Measurements from ENCODE around the gene MAPKAP1.

MAPKAP1 gene

DNA sequence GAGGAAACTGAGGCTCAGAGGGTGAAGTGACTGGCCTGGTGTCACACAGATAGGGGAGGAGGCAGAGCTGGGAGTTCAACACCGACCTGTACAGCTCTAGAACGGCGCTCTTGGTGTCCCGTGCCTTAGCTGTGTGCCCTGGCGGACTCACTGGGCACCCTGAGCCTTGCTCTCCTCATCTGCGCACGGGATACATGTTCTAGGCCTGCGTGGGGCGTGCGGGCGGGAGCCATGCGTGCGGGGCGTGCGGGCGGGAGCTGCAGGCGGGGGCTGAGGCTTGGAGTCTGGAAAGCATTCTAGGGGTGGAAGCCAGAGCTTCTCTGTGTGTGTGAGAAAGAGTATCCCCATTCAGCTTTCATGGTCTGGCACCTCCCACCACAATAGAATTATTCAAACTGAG lies 280.1 kb downstream of the MAPKAP1 start:
- no peak for DNase-seq

- DNase-seq = no peak
Measured at GRCh38 chr9:125425901-125426515, 281.0 kb downstream of the MAPKAP1 start.

DNA sequence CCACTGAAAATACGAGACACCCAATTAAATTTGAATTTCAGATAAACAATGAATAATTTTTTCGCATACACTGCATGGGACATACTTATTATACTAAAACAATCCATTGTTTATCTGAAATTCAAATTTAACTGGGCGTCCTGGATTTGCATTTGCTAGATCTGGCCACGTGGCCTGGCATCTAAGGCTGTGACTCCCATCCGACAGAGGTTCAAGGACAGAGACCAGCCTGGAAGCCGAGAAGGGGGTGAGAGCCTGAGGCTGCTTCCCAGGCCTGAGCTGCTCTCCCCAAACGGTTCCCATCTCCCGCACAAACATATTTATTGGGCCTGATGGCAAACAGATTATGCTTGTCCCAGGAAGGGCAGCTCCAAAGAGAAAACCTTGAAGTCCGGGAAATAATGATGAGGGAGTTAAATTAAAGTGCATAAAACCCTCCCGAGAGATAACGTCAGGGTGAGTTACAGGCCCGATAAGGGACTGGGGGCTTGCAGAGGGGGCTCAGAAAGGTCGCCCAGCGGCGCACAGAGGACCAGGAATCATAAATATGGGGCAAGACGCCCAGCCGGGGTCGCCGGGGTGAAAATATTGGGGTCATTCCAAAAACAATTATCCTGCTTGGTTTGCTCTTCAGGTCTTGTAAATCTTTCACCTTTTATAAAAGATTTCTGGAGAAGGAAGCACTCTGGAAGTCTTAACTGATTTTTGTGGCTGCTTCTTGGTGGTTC lies 281.7 kb downstream of the MAPKAP1 start:
- no peak for DNase-seq

GRCh38 chr9:125423964-125424363 lies 283.0 kb downstream of the MAPKAP1 start:
- DNase-seq = no peak

DNA sequence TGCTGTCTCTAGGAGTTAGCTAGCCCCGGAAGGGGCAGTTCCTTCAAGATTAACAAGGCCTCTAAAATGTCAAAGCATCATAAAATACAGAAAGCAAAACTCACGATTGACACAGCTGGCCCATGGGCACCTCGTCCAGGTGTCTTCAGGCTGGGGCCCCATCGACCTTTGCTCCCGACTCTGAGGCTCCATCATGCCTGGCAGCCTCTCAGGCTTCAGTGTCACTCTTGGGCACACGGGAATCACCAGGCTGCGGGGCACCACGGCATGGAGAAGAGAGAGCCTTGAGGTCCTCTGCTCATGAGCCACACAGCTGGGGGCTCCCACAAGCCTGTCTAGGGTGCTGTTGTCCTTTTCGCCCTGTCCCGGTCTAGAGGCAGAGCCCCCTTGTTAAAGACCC lies 284.2 kb downstream of the MAPKAP1 start:
- no peak for DNase-seq

GRCh38 chr9:125421591-125422181 lies 285.3 kb downstream of the MAPKAP1 start:
- no peak for DNase-seq

DNA sequence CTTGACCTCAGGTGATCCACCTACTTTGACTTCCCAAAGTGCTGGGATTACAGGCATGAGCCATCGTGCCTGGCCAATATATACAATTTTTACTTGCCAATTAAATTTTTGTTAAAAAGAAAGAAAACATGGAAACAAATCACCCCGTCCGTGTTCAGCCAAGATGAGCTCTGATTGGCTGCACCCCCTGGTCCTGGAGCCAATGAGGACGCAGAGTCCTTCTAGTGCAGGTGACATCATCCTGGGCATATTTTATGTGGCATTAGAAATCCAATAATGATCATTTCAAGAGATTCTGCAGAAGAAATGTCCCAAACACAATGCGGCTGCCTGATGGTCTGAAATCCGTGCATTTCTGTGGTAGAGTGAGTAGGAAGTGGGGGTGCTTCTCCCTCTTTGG lies 285.8 kb downstream of the MAPKAP1 start:
- no peak for DNase-seq

DNA sequence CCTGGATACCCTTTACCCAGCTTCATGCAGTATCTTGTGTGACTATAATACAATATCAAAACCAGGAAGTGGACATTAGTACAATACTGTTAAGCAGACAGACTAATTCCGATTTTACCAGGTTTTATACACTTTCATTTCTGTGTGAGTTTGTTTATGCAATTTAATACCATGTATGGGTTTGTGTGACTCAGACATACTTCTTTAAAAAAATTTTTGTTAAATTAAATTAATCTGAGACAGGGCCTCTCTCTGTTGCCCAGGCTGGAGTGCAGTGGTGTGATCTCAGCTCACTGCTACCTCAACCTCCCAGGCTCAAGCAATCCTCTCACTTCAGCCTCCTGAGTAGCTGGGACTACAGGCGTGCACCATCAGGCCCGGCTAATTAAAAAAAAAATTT lies 288.6 kb downstream of the MAPKAP1 start:
- DNase-seq = no peak

GRCh38 chr9:125416517-125416916 lies 290.5 kb downstream of the MAPKAP1 start:
- DNase-seq = no peak

DNA sequence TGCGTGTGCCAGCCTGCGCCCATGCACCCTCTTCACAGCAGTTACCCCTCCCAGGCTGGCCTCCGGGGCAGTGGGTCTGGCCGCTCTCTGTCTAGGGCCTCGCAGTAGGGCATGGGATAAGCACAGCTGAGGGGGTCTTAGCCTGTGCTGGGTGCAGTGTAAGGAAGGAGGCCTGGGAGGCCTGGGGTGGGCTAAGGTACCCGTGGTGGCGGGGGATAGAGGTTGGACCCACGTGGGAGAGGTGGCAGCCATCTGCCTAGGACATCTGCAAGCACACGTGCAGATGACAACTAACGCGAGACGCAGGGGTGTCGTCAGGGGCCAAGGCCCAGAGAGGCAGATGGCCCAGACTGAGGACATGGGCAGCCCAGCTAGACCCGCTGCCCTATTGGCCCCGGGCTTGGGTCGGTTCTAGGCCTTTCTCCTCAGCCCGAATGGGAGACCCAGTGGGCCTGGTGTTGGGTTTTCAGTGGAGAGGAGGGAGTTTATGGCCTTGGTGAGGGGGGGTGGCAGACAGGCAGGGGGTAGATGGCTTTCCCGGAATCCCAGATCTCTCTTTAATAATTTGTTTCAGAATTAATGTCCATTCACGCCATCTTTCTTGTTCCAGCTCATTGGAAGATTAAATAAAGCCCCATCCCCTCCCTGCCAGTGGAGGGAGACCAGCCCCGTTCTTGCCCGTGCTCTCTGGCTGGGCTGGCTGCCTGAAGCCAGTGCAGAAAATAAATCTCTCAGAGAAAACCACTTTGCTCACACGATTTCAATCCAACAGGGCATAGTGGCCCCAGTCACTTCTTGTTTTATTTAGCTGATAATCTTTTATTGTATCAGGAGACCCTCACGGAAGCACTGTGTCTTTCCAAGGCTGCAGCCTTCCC lies 291.2 kb downstream of the MAPKAP1 start:
- no peak for DNase-seq

DNA sequence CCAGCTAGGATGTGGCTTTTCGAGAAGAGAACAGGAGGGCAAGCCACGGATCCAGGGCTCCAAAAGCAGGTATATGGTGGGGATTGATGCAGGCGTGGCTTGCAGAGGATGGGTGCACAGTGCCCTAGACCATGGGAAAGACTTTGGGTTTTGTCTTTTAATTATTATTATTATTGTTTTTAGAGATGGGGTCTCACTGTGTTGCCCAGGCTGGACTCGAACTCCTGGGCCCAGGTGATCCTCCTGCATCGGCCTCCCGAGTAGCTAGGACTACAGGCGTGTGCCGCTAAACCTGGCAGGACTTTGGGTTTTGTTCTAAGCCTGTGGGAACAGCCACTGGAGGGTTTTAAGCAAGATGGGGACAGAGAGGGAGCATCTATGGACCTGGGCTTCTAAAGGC lies 293.4 kb downstream of the MAPKAP1 start:
- DNase-seq = no peak

- no peak for DNase-seq
Measured at GRCh38 chr9:125412166-125412565, 294.8 kb downstream of the MAPKAP1 start.

DNA sequence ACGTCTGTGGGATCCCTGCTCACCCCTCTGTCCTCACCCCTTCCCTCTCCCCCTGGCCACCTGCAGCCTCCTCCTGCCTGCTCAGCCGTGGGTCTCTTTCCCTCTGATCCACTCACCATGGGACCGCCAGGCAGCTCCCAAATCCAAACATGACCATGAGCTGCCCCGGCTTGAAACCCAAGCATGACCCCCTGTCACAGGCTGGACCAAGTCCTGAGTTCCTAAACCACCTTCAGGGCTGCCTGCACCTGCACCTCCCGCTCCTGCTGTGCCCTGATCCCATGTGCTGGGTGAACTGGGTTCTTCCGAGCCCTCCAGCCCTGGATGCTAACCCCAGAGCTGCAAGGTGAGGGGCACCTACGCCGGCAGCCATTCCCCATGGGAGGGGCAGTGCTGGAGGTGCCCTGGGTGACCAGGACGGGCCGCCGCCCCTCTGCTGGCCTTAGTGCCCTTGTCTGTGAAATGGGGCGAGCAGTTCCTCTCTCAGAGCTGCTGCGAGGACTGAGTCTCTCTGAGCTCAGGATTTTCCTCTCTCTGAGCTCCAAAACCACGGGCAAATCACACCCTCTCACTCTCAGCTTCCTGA lies 295.7 kb downstream of the MAPKAP1 start:
- DNase-seq = no peak

- DNase-seq = no peak
Measured at GRCh38 chr9:125410522-125410894, 296.5 kb downstream of the MAPKAP1 start.

DNA sequence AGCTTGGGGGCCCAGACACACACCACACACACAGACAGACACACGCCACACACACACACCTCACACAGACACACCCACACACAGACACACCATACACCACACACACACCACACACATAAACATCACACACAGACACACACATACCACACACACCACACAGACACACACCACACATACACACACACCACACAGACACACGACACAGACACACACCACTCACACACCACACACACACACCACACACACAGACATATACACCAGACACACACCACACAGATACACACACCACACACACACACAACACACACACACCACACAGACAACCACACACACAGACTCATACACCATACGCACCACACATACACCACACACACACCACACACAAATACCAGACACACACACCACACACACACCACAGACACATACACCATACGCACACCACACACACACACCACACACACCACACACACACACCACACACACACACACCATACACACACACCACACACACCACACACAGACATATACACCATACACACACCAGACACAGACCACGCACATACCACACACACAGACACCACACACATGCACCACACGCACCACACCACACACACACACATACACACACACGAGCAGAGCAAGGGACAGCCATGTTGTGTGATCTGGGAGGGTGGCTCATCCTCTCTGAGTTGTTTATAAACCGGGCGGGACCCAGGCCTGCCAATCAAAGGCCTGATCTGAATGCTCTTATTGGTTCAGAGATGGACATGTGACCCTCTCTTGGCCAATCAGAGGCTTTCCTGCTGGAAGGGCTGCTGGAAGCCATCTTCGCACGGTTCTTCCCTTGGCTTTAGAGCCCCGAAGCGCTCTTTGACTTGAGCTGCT lies 297.1 kb downstream of the MAPKAP1 start:
- DNase-seq = no peak

- DNase-seq = no peak
Measured at GRCh38 chr9:125409217-125409636, 297.8 kb downstream of the MAPKAP1 start.

- no peak for DNase-seq
Measured at GRCh38 chr9:125407974-125408900, 298.8 kb downstream of the MAPKAP1 start.

DNA sequence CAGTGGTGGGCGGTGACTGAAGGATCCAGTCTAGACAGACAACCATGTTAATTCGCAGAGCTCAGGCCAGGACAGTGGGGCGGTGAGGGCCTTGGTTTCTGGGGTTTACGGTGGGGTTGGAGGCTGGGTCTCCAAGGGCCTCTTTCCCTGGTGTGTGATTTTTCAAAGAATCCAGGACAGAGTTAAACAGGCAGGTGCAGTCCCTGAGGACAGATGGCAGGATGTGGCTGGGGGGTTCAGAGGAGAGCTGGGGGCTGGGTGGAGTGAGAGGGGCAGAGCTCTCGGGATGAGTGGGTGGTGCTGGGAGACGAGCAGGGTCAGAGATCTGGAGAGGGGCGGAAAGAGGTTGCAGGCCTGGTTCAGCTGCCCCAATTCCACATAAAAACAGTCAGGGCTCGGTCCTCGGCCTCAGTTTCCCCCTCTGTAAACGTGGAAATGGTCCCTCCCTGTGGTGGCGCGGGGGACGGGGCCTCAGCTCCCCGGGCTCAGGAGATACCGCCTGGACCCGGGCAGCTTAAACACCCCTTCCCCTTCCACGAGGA lies 299.5 kb downstream of the MAPKAP1 start:
- no peak for DNase-seq

DNA sequence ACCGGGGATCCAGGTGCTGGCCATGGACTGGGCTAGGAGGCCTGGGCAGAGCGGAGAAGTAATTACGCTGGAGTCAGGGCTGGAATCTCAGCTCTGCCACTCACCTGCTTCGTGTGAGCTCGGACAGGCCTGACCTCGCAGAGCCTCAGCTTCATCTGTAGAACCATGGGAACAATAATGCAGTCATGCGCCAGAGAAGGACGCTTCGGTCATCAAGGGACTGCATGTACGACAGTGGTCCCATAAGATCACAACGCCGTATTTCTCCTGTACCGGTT lies 300.3 kb downstream of the MAPKAP1 start:
- no peak for DNase-seq

GRCh38 chr9:125405938-125406809 lies 300.8 kb downstream of the MAPKAP1 start:
- no peak for DNase-seq
